GM19324 (cell line): ENCODE results near the gene FOSL2.

Experiments
- ATAC-seq: cut with Tn5 transposase; IDR thresholded peaks from one replicate; pipeline ENCODE4 v1.9.1; 2021; ENCODE audit warnings: mild to moderate bottlenecking, moderate library complexity; ENCODE audit not compliant: unreplicated experiment, low FRiP score

FOSL2 gene

GRCh38 chr2:28427741-28428415 is 35.2 kb downstream of the FOSL2 start:
- no peak for ATAC-seq

DNA sequence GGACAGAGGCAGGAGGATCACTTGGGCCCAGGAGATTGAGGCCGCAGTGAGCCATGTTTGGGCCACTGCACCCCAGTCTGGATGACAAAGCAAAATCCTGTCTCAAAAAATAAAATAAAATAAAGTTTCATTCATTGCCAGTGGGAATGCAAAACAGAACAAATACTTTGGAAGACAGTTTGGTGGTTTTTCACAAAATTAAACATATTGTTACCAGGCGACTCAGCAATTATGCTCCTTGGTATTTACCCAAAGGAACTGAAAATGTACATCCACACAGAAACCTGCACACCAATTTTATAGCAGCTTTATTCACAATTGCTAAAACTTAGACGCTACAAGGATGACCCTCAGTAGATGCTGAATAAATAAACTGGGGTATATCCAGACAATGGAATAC is 35.8 kb downstream of the FOSL2 start:
- ATAC-seq = no peak

GRCh38 chr2:28429636-28430376 is 37.1 kb downstream of the FOSL2 start:
- ATAC-seq = no peak

- ATAC-seq = no peak
Measured at GRCh38 chr2:28430377-28430765, 37.7 kb downstream of the FOSL2 start.

DNA sequence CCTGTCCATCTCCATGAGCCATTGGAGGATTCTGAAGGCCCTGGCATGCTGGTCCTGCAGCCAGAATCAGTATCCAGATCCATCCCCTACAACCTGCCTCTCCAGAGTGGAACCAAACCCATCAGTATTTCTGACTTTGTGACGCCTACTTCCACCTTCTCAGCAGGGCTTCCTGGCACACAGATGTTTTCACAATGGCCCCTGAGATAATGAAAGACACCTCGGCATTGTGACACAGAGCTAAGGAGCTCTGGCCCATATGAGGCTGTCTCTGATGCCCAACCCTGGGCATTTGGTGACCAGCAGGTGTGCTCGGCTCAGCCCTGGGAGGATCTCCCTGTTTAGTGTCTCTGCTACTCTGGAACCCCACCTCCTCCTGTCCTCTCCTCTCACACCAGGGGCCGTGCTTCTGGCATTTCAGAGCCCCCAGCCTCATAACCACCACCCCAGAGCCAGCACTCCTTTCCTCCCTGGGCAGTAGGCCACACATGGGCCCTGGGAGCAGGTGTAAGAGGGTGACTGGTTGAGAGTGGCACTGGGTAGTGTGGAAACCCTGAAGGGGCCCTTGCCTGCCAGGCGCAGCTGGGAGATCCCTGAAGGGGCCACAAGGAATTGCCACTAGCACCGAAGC is 38.2 kb downstream of the FOSL2 start:
- ATAC-seq = no peak

DNA sequence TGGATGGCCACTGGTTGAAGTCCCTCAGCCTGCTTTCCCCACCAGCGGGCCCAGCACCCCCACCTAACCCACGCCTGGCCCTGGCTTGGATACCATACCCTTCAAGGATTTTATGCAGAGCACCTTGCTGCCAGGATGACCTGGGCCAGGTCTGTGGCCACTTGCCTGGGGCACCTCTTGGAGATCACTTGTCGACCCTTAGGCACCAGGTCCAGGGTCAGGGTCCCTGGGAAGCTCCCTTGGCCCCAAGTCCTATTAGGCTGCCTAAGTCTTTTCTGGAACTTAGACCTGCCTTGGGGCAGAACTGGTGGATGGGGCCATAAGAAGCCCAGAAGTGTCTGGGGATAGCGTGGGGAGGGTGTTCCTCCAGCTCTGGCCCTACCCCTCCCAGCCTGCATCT is 39.1 kb downstream of the FOSL2 start:
- ATAC-seq = no peak

GRCh38 chr2:28432362-28432761 is 39.7 kb downstream of the FOSL2 start:
- no peak for ATAC-seq

DNA sequence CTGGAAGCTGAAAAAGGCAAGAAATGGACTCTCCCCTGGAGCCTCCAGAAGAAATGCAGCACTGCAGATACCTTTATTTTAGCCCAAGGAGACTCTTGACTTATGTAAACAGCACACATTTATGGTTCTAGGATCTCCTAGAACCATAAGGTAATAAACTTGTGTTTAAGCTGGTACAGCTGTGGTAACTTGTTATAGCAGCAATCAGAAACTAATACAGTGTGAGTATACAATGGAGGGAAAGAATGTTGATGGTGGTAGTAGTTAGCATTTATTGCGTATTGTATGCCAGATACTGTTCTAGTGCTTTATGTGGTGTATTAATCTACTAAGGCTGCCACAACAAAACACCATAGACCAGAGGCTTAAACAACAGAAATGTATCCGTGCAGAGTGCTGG is 40.6 kb downstream of the FOSL2 start:
- no peak for ATAC-seq

- ATAC-seq = no peak
Measured at GRCh38 chr2:28433935-28434599, 41.4 kb downstream of the FOSL2 start.

GRCh38 chr2:28434600-28434989 is 41.9 kb downstream of the FOSL2 start:
- no peak for ATAC-seq

- ATAC-seq = no peak
Measured at GRCh38 chr2:28435241-28435640, 42.6 kb downstream of the FOSL2 start.

DNA sequence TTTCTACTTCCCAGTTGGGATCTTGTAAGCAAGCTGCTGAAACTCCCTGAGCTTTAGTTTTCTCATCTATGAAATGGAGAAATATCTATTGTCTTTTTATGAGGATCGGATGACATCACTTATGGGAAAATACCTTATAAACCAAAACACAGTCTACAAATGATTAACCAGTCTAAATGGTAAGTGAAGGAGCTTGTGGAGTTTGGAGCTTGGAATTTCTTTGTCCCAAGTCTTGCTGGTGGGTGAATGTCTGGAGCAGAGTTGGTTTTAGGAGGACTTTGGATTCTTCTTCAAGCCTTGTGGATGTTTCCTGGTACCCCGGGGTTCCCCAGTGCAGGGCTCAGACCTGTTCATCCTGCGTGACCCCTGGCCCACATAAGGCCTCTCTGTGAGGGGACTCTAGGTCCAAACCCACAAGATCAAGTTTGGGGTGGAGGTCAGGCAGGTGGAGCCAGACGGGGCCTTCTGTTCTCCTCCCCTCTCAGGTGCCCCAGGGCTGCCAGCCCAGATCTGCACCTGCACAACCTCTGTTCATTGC is 43.2 kb downstream of the FOSL2 start:
- ATAC-seq = no peak

DNA sequence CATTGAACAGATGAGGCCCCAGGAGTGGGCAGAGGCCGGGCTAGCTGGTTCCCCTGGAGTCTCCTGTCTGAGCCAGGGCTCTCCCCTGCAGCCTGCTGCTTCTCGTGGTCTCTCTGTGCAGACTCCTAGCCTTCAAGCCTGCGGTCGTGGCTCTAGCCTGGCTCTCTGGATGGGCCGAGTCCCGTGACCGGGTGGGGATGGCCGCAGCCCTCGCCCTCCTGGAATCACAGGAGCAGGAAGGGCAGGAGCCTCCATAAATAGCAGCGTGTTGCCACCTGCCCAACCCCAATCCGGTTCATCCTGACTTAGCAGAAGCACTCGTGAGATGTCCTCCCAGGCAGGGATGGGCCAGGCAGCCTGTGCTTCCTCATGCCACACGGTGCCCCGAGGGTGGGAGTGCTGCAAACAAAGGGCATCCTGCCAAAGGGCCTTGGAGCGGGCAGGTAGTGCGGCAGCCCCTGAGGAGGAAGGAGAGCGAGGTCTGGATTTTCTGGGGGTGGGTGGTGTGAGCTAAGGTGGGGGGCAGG is 43.9 kb downstream of the FOSL2 start:
- no peak for ATAC-seq

GRCh38 chr2:28437149-28437835 is 44.6 kb downstream of the FOSL2 start:
- ATAC-seq = no peak

GRCh38 chr2:28437918-28438317 is 45.3 kb downstream of the FOSL2 start:
- ATAC-seq = no peak

DNA sequence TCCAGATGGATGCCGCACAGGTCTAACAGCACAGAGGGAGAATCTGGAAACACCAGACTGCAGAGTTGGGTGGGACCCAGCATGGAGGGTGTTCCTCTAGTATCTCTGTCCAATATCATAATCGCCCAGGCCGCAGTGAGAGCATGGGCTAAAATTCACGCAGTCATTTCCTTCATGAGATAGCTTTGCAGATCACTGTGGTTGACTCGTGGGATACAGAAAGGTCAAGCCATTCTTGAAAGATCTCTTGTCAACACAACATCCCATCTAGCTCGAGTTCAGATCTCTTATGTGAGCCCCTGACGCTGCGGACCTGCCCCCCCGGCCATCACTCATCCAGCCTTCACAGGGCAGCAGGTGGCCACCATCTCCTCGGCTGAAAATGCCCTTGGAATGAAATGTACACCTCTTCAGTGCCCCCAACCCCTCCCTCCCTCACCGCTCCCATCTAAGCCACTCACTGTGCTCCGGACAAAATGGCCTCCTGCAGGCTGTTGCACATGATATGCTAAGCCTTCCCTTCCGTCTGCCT is 45.9 kb downstream of the FOSL2 start:
- no peak for ATAC-seq

DNA sequence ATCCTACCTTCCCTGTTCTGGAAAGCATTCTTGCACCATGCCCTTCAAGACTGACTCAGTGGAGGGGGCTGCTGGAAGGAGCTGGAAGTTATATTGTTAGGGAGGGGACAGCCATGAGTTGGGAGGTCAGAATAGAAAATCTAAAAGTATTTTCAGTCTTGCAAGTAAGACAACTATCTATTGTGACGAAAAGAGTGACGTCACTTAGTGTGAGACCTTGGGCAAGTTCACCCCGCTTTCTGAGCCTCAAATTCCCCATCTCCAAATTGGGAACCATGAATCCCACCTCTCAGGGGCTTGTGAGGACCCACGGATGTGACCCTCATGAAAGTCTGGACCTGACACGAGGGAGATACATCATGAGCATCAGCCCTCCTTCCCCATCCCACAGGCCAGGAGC is 46.5 kb downstream of the FOSL2 start:
- ATAC-seq = no peak

DNA sequence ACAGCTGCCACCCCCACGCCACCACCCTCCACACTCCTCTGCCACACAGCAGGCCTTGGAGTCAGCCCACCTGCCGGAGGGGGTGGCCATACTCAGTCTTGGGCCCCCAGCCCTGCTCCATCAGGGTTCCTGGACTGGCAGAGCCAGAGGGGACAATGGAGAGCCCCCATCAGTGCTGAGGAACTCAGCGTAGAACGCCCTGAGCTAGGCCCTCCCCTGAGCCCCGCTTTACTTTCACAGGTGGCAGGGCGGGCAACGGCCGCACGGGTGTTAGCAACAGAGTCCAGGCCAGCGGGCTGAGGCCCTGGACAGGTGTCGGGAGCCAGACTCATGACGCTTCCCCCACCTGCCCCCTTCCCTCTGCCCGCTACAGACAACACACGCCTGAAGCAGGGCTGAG is 47.1 kb downstream of the FOSL2 start:
- ATAC-seq = no peak

DNA sequence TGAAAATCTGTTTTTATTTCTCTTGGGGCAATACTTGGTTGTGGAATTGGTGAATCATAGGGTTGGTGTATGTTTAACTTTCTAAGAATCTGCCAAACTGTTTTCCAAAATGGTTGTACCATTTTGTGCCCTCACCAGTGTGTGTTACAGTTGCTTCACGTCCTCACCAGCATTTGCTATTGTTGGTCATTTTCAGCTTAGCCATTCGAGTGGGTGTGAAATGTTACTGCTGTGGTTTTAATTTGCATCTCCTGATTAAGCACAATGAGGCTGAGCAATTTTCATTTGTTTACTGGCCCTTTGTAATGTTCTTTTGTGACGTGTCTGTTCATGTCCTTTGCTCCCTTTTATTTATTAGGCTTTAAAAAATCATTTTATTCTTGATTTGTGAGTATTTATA is 49.7 kb downstream of the FOSL2 start:
- ATAC-seq = no peak

DNA sequence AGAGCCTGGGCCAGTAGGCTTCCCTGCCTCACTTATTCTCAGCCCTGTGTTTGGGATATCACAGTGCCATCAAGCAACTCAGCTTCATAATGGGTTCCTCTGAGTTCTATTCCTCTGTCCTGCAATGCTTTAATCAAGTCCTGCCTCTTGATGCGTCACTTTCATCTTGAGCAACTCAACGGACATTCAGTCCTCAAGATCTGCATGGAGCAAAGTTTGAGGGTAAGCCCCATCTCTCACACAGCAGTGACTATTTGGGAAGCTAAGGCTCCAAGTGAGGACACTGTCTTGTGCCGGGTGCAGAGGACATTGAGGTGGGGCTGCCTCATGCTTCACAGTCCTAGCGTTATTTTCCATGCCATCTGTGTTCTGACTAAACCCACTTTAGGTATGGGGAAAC is 52.3 kb downstream of the FOSL2 start:
- no peak for ATAC-seq
